Measurements from ENCODE around the gene DESI2. TPM values are rescaled to one million over a fixed set of nuclear protein-coding genes. Genes with fewer than 3 reads are reported as not detected.

The DESI2 gene
- total and polyA plus RNA-seq, 2 of the 8 experiments (the other 6 are each of a cell fraction or from before 2014, with no cell fraction given) = 54.0 to 110 TPM

- TF ChIP-seq CHD7 (IDR thresholded peaks at IDR 0.05; ENCODE audit: insufficient replicate concordance, low read length) (no peak), E2F6 (IDR thresholded peaks at IDR 0.05) (no peak), PHF8 (conservative IDR thresholded peaks at IDR 0.05; ENCODE audit: low read depth, low read length) (no peak), GTF2F1 (IDR thresholded peaks at IDR 0.05; ENCODE audit: borderline replicate concordance, low read depth, low read length) (no peak), CHD1 (IDR thresholded peaks at IDR 0.05; ENCODE audit: low read depth, low read length) (no peak), YY1 (IDR thresholded peaks at IDR 0.05; ENCODE audit: low read depth, low read length) (no peak), SIRT6 (IDR thresholded peaks at IDR 0.05; ENCODE audit: low read length) (no peak), POLR2AphosphoS5 (IDR thresholded peaks at IDR 0.05; ENCODE audit: low read depth, low read length) (no peak), JUN (IDR thresholded peaks at IDR 0.05; ENCODE audit: low read depth, low read length) (no peak), RBBP5 (IDR thresholded peaks at IDR 0.05; ENCODE audit: borderline replicate concordance, low read depth, low read length) (no peak)
Observed at GRCh38 chr1:244749230-244750016, 96.5 kb downstream of the DESI2 start (continued).

Measured in H1 (cell line).